ENCODE measurements around the gene VPS26A.

The VPS26A gene

DNA sequence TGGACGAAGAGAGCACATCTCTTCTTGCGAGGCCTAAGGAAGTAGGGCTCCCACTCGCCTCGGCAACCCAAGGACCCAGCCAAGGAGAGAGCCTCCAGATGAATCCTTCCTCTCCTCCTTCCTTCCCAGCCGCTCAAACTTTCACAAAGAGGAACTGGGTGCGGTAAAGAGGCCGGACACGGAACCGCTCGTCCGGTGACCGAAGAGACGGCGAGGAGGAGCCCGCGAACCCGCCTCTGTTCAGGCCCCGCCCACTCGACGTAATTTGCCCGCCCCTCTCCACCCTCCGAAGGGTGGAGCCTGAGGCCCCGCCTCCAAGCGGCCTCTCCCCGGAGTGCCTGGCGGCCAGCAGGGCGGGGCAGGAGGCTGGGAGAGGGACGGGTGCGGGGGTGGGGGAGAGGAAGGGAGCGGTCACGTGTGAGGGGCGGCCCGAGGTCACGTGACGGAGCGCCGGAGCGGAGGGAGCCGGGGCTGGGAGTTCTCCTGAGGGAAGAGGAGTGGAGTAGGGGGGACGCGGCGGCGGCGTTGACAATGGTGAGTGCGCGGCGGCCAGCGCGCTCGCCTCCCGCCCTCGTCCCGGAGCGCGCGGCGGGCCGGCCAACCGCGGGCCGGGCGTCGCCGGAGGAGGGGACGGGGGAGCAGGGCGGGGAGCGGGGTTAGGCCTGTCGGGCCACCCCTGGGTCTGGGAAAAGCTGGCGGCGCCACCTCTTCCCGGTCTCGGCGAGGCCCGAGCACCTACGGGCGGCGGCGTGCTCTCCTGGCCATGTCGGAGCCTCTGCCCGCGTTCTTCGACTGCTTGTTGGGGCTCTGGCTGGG lies at the start of gene VPS26A:
TSS of gene VPS26A (plus strand) at position 432 of the 816 bp plus-strand sequence. CDS start at position 532, 100 bp downstream.
- DNase-seq = peak; percentile 94

DNA sequence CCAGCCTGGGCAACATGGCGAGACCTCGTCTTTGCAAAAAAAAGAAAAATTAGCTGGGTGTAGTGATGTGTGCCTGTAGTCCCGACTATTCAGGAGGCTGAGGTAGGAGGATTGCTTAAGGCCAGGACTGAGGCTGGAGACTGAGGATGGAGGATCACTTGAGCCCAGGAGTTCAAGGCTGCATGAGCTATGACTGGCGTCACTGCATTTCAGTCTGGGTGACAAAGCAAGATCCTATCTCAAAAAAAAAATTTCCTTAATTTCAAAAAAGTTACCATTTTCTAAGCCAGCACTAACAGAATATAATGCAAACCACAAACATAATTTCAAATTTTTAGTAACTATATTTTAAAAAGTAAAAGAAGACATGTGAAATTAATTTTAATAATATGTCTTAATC lies 49.4 kb upstream of the VPS26A start:
- DNase-seq = no peak

DNA sequence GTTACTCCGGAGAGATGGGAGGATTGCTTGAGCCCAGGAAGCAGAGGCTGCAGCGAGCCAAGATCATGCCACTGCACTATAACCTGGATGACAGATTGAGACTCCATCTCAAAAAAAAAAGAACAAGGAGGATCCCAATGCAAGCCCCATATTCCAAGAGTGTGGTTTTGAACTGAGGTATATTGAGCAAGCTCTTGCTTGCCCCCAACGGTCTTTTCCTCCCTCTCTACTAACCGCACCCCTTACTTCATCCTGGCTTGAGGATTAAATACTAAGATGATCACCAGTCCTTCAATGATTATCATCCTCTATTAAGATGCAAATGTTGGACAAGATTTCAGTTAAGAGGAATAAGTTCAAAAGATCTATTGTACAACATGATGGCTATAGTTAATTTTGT lies 48.5 kb upstream of the VPS26A start:
- DNase-seq = no peak

DNA sequence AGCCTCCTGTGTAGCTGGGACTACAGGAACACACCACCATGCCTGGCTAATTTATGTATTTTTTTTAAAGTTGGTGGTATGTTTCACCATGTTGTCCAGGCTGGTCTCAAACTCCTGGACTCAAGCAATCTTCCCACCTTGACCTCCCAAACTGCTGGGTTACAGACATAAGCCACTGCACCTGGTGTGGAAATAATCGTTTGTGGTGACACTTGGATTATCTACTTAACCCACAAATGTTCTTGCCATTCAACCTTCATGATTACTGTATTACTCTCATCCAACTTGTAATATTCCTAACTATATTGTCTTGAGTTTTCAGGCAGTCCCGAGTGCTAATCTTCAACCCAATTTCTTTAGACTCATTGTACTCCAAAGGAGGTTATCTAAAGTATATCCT lies 45.7 kb upstream of the VPS26A start:
- DNase-seq = no peak

DNA sequence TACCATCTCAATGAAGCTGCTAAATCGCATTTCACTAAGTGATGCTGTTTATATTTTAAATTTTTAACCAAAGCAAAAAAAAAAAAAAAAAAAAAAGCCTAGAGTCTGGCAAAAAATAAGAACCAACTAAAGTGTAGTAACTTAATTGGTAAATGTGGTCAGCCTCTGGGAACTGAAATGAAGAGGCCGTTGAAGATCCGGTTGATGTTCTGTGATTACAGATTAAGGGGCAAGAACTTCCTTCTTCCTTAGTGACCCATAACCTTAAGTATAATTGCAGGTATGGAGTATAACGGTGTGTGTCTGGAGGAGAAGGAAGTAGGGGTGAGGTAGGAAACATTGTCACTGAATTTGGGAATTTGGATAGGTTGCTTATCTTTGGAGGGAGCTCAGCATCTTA lies 43.8 kb upstream of the VPS26A start:
- no peak for DNase-seq

DNA sequence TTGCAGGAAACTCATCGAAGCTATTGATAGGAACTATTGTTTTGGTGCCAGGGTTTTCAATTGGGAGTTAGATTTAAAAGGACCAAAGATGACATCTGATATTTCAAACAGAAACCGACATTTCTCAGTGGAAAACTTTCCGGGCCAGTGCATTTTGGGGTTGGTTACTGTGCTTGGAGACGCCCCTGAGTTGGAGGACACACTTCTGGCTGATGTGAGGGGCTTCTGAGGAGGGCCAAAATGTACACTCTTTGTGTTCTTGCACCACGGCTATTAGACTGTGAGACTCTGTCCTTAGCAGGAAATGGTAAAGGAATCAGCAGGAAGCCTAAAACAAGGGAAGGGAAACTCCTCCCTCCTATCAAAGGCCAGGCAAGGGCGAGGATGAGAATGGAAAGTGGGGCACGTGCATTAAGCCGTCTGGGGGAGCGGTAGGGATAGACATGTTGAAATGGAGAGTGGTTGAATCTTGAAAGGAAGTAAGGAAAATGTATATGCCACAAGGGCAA lies 37.9 kb upstream of the VPS26A start:
- no peak for DNase-seq

DNA sequence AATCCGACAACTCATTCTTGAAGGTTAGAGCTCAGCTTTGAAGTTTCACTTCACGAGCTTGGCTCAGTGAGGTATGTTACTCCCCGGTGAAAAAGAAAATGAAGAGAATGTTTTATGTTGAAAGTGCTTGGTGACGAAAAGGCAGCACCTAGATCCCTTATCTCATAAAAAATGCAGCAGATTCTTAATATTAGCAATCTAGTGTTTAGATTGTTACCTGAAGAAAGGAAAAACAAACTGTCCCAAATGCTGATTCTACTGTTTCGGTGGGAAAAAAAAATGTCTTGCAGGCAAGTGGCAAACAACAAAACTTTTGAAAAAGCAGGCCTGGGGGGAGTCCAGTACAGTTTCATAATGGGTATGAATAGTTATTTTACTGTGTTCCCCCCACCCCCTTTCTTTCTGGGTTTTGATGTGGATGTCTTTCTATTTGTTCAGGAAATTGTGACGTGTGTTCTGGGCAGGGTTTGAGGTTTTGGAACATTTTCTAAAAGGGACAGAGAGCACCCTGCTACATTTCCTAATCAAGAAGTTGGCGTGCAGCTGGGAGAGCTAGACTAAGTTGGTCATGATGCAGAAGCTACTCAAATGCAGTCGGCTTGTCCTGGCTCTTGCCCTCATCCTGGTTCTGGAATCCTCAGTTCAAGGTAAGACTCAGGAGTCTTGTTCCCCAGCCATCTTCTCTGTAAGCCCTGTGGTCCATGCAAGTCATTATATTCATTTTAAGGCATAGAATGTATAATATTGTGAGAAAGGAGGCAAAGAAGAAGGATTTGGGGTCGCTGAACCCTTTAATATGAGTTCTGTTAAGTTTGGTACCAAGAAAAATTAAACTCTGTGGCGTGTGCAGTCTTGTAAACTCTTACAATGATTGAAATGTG lies 36.1 kb upstream of the VPS26A start, which contains the start of gene SRGN:
TSS of gene SRGN (plus strand) at position 514 of the 881 bp plus-strand sequence. CDS start at position 569, 55 bp downstream.
- no peak for DNase-seq

DNA sequence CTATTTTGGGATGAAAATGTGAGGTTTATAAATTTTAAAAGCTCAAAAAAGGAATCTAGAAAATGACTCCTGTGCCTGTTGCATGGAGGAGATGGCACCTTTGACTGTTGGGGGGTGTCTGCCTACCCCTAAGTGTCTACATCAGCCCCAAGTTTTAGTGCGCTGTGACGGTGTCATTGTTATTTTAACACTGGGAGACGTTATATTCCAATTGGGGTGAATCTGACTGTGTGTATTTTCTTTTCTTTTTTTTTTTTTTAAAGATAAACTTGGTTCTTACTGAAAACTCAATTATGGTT lies 35.6 kb upstream of the VPS26A start:
- DNase-seq = no peak

DNA sequence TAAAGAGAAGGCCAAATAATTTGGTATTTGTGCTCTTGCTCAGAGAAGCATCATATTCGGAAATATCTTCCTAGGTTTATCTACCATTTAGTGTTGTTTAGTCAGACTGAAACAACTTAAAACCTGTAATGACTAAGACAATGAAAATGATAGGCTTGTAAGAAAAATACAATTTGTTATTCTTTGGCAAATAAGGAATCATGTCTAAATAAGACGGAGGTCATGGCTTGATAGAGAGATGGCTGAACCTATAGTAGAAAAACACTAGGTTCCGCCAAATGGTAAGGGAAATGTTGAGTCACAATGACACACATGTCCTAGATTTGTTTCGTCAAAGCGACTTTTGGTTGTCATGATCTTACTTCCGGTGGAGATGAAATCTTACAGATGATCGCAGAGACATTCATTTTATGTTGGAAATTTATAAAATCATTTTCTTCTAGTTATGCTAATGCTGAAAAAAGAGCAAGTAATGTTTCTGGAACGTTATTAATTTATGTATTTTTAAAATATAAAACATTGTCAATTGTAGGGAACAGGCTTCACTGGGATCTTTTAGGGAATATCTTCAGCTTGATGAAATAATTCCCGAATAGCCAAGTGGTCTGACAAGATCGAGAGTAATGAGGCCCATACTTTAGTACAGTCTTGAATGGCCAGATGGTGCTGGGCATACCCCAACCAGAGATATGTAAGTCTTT lies 35.0 kb upstream of the VPS26A start:
- no peak for DNase-seq

DNA sequence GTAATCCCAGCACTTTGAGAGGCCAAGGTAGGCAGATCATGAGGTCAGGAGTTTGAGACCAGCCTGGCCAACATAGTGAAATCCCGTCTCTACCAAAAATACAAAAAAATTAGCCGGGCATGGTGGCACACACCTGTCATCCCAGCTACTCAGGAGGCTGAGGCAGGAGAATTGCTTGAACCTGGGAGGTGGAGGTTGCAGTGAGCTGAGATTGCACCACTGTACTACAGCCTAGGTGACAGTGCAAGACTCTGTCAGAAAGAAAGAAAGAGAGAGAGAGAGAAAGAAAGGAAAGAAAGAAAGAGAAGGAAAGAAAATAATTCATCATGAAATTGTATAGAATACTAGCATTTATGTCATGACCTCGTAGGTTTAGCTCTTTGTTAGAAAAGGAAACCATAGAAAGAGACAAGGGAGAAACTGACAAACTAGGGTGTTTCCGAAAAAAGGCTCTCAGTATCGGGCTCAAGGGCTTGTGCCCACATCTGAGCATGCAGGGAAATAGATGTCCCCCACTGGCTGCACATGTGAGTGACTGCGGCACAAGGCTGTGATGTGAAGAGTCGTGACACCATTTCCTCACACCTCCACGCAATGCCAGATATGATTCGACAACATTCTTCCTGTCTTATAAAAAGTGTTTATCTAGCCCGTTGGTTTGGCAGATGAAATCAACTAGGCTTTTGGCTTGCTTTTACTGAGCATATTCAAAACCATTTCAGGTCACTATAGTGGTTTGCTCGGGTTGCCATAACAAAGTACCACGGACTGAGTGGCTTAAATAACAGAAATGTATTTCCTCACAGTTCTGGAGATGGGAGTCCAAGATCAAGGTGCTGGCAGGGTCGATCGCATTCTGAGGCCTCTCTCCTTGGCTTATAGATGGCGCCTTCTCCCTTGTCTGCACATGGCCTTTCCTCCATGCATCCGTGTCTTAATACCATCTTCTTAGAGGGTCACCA lies 34.1 kb upstream of the VPS26A start:
- DNase-seq = no peak

DNA sequence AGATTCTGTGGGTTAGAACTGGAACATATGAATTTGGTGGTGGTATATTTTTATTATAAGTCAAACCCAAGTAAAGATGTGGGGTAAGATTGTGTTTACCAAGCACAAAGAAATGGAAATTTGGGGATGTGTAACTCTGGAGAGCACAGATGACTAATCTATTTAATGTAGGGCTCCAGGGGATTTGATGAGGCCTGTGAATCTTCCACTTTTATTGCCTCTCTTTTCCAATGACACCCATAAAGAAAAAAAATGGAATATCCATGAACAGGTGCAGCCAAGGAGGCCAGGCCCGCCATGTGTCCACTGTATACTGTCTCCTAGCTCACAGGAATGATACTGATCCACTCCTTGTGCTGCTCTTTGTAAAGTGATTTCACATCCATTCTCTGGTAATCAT lies 33.3 kb upstream of the VPS26A start:
- no peak for DNase-seq

DNA sequence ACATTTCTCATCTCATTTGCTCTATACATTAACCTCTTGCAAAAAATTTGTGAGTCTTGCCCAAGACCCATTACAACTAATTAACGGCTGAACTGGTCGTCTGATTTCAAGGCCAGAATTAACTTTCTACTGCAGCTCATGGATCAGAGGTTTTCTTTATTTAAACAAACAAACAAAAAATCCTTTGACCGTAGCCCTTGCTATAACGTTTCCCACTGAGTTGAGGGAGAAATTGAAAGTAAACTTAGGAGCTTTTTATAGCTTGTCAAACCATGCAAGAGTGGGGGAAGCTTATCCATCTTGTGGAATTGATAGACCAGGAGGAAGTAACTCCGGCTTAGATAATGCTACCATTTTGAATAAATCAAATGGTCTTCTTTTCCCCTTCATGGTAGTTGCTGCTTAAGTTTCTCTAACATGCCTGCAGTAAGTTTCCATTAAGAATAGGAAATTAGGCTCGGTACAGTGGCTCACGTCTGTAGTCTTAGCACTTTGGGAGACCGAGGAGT lies 32.8 kb upstream of the VPS26A start:
- no peak for DNase-seq

DNA sequence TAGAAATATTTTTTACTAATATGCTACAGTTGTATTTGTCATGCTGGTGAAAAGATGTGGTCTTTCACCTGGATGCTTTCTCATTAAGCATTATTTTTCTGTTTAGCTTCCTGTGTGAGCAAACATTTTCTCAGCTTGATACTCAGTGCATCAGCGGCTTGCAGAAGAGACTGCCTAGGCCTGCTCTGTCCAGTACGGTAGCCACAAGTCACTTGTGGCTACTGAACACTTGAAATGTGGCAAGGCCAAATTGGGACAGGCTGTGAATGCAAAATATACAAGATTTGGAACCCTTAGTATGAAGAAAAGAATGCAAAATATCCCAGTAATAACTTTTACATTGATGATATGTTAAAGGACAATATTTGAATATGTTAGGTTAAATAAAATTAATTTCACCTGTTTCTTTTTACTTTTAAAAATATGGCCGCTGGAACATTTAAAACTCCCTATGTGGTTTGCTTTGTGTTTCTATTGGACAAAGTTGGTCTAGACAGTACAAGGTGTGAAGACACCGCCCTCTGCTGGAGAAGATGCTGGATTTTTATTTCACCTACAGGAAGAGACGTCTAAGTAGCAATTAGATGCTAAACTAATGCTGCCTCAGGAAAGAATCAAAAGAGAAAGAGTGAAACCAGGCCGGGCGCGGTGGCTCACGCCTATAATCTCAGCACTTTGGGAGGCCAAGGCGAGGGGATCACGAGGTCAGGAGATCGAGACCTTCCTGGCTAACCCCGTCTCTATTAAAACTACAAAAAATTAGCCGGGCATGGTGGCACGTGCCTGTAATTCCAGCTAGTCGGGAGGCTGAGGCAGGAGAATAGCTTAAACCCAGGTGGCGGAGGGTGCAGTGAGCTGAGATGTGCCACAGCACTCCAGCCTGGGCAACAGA lies 30.8 kb upstream of the VPS26A start:
- peak; percentile 18 for DNase-seq

DNA sequence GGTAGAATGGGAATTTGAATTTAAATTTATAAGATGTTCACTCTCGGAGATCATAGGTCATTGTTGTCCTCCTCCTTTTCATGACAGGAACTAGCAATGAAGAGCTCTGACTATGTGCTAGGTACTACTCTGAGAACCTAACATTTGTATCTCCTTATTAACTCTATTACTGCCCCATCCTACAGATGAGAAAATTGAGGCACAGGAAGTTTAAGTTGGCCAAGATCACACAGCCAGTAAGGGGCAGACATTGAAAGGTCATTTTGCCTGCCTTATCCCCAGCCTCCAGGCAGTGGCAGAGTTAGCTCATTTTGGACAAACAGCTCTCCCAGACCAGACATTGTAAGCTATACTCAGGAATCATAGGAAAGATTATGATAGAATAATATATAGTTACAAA lies 30.0 kb upstream of the VPS26A start:
- no peak for DNase-seq

DNA sequence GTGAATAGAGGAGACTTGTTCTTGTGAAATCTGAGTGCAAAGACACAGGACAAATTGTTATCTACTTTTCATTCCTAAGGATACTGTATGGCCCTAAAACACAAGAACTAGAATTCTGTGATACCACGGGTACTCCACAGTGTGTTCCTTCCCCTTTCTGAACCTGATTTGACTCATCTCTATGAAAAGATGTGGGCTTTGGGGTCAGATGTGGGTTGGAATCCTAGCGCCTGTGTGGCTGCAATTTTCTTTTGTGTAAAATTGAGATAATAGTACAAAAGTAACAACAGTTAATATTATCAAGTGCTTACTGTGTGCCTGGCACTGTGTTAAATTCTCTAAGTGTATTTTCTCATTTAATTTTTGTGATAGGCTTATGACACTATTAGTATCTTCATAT lies 27.9 kb upstream of the VPS26A start:
- no peak for DNase-seq

DNA sequence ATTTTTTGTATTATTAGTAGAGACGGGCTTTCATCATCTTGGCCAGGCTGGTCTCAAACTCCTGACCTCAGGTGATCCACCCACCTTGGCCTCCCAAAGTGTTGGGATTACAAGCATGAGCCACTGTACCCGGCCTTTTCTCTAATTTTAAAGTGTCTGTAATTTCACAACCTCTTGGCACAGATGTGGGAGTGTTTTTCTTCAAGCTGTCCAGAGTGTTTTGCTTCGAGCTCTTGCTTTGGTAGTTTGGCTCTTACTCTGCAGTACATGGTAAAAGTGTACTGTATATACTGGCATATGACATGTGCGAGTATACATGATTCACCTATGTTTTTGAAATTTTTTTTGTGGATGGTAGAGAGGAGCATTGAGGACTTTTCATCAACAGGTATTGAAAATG lies 26.2 kb upstream of the VPS26A start:
- DNase-seq = no peak

DNA sequence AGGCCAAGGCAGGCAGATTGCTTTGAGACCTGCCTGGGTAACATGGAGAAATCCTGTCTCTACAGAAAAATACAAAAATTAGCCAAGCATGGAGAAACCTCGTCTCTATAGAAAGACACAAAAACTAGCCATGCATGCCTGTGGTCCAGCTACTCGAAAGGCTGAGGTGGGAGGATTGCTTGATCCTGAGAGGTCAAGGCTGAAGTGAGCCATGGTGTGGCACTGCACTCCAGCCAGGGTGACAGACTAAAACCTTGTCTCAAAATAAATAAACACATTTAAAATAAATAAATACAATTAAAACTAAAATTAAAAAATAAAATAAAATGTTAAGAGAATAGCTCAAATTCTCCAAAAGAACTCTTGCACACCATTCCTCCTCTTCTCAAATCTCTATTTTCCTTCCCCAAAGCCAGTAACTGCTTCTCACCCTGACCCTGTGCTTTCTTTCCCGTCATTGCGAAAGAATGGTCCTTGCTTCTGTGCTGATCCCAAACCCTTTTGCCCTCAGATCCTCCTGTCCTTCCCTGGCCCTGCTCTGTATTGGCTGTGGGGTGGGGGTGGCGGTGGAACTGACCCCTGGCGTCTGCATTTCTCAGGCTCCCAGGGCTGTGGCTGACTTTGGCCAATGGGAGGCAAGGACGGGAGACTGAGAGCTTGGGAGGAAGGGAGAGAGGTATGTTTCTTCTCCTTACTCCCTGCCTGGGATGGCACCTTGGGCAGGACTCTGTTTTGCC lies 23.7 kb upstream of the VPS26A start:
- no peak for DNase-seq

DNA sequence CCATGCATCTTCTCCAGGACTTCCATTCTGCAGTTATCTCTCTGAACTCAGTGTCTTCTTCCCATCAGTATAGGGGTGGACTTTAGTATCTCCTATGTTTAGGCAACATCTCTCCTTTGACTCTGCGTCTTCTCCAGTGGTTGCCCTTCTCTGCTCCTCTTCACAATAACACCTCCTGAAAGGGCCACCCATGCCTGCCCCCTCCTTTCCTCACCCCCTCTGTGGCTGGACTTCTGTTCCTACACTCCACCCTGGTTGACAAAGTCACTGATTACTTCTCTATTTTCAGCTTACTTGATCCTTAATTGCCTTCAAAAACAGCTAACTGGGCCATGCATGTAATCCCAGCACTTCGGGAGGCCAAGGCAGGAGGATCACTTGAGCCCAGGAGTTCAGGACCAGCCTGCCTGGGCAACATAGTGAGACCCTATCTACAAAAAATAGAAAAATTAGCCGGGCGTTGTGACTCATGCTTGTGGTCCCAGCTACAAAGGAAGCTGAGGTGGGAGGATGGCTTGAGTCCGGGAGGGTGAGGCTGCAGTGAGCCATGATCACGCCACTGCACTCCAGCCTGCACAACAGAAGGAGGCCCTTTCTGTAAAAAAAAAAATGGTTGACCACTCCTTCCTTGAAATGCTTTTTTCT lies 22.4 kb upstream of the VPS26A start:
- no peak for DNase-seq

DNA sequence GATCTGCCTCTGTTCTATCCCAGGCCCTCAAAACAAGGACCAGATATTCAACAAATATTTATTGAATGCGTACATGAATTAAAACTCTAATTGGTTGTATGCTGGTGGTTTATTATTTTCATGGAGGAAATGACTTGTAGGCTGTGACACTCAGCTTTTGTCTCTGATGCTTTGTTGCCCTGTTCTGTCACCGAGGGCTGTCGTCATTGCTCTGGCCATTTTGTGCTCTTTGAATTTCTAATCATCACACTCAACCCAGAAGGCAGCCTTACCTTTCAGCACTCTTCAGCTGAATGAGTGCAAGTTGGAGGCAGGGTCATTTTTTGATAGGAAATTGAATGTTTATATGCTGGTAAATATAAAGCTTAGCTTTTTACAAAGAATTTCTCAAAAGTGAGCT lies 21.5 kb upstream of the VPS26A start:
- DNase-seq = no peak

DNA sequence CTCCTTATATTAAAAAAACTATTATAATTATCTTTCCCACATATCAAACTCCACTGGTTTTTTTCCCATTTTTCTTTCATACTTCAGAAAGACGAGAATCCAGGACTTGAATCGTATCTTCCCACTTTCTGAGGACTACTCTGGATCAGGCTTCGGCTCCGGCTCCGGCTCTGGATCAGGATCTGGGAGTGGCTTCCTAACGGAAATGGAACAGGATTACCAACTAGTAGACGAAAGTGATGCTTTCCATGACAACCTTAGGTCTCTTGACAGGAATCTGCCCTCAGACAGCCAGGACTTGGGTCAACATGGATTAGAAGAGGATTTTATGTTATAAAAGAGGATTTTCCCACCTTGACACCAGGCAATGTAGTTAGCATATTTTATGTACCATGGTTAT lies 20.2 kb upstream of the VPS26A start:
- DNase-seq = no peak

Data from NCI-H1092 (cell line).